Caki2 (cell line): ENCODE results near the gene TMED5. TPM values are rescaled to one million over a fixed set of nuclear protein-coding genes. Genes with fewer than 3 reads are reported as not detected.

ENCODE experiments used
- total RNA-seq: library from RNA; depleted of rRNA; stranded (reverse); fragments of >200 nt; shearing (Covaris generic); gene quantifications from 2 replicates; pipeline ENCODE4 v1.2.3, GENCODE V29; 2014; ENCODE audit warnings: low replicate concordance; rRNA removed

TMED5 gene
- total RNA-seq, 1 experiment from 2014 or later: 17.3 TPM

Other genes with a start within 250 kb of the TMED5 start
- 8.6 TPM in 2 replicates for gene DIPK1A, start 219.0 kb downstream of the TMED5 start, total RNA-seq
- gene MTF2, start 101.1 kb downstream of the TMED5 start, total RNA-seq: 3.6 and 5.0 TPM in 2 replicates
- 6.5 and 6.9 TPM in 2 replicates for gene CCDC18, start 311 bp upstream of the TMED5 start, total RNA-seq
- 32.3 and 48.9 TPM in 2 replicates for gene DR1, start 165.5 kb upstream of the TMED5 start, total RNA-seq